HG02884 (cell line): ENCODE measurements around the gene MRPS23.
A peak's percentile ranks its signal among the peaks of the same experiment; 100 is the strongest.

Experiments used
- ATAC-seq: cut with Tn5 transposase; IDR thresholded peaks from one replicate; pipeline ENCODE4 v1.9.1; 2021; ENCODE audit warnings: mild to moderate bottlenecking, moderate library complexity; ENCODE audit not compliant: unreplicated experiment

The MRPS23 gene

GRCh38 chr17:57879437-57880085 lies 29.7 kb upstream of the MRPS23 start:
- ATAC-seq = no peak

- ATAC-seq = no peak
These were observed 28.0 kb upstream of the MRPS23 start for GRCh38 chr17:57877803-57878377.

GRCh38 chr17:57876866-57877237 lies 27.0 kb upstream of the MRPS23 start:
- no peak for ATAC-seq

GRCh38 chr17:57876023-57876865 lies 26.4 kb upstream of the MRPS23 start:
- no peak for ATAC-seq

- no peak for ATAC-seq
These were observed 25.6 kb upstream of the MRPS23 start for GRCh38 chr17:57875290-57876022.

- ATAC-seq = no peak
These were observed 24.8 kb upstream of the MRPS23 start for GRCh38 chr17:57874434-57875289.

- no peak for ATAC-seq
These were observed 24.2 kb upstream of the MRPS23 start for GRCh38 chr17:57874058-57874419.

GRCh38 chr17:57873261-57874057 lies 23.6 kb upstream of the MRPS23 start:
- no peak for ATAC-seq

GRCh38 chr17:57872536-57872935 lies 22.7 kb upstream of the MRPS23 start:
- ATAC-seq = no peak

GRCh38 chr17:57871863-57872262 lies 22.0 kb upstream of the MRPS23 start:
- no peak for ATAC-seq

- no peak for ATAC-seq
These were observed 21.3 kb upstream of the MRPS23 start for GRCh38 chr17:57871155-57871554.

GRCh38 chr17:57870283-57870635 lies 20.4 kb upstream of the MRPS23 start:
- no peak for ATAC-seq

- no peak for ATAC-seq
These were observed 19.9 kb upstream of the MRPS23 start for GRCh38 chr17:57869617-57870282.

GRCh38 chr17:57868910-57869616 lies 19.2 kb upstream of the MRPS23 start:
- no peak for ATAC-seq

GRCh38 chr17:57868007-57868909 lies 18.4 kb upstream of the MRPS23 start:
- peak; percentile 59 for ATAC-seq

- no peak for ATAC-seq
These were observed 17.3 kb upstream of the MRPS23 start for GRCh38 chr17:57867126-57867525.

- no peak for ATAC-seq
These were observed 16.9 kb upstream of the MRPS23 start for GRCh38 chr17:57866723-57867122.

- ATAC-seq = no peak
These were observed 16.5 kb upstream of the MRPS23 start for GRCh38 chr17:57866319-57866718.
